RWPE2 (cell line): ENCODE measurements around the gene HOXA4.

ENCODE experiments used
- ATAC-seq: fragments of 200-7000 bp; cut with Tn5 transposase; 3 replicates; pipeline ENCODE4 v1.9.1; 2021; ENCODE audit warnings: low read depth
- DNase-seq: peaks from one replicate; pipeline ENCODE4 v3.0.0-alpha.2; 2020; ENCODE audit warnings: low spot score
- H3K27ac ChIP-seq: fragments of 450-650 bp; 2 replicates; pipeline ENCODE4 v1.5.1; 2017; ENCODE audit warnings: mild to moderate bottlenecking; ENCODE audit not compliant: poor library complexity, severe bottlenecking
- H3K27me3 ChIP-seq: fragments of 250-450 bp; sonication (Bioruptor Pico); 2 replicates; pipeline ENCODE4 v1.5.1; 2021; ENCODE audit warnings: mild to moderate bottlenecking, moderate library complexity; ENCODE audit not compliant: insufficient read depth, poor library complexity, severe bottlenecking
- H3K36me3 ChIP-seq: fragments of 250-450 bp; sonication (Bioruptor Pico); 2 replicates; pipeline ENCODE4 v1.5.1; 2020; ENCODE audit warnings: low read depth, mild to moderate bottlenecking, moderate library complexity
- H3K4me1 ChIP-seq: fragments of 250-450 bp; sonication (Bioruptor Pico); 2 replicates; pipeline ENCODE4 v1.5.1; 2021; ENCODE audit warnings: mild to moderate bottlenecking, moderate library complexity; ENCODE audit not compliant: insufficient read depth, poor library complexity, severe bottlenecking
- H3K4me3 ChIP-seq: fragments of 250-450 bp; sonication (Bioruptor Pico); 2 replicates; pipeline ENCODE4 v1.5.1; 2021; ENCODE audit warnings: mild to moderate bottlenecking, moderate library complexity; ENCODE audit not compliant: severe bottlenecking
- H3K9me3 ChIP-seq: fragments of 250-450 bp; sonication (Bioruptor Pico); 2 replicates; pipeline ENCODE4 v1.5.1; 2021; ENCODE audit warnings: mild to moderate bottlenecking, moderate library complexity; ENCODE audit not compliant: severe bottlenecking
- TF ChIP-seq, protein P1 (sequence below): fragments of 450-650 bp; IDR thresholded peaks from one replicate; pipeline ENCODE4 v1.5.1; 2017; ENCODE audit warnings: mild to moderate bottlenecking, moderate library complexity; ENCODE audit not compliant: poor library complexity, severe bottlenecking

HOXA4 gene

DNA sequence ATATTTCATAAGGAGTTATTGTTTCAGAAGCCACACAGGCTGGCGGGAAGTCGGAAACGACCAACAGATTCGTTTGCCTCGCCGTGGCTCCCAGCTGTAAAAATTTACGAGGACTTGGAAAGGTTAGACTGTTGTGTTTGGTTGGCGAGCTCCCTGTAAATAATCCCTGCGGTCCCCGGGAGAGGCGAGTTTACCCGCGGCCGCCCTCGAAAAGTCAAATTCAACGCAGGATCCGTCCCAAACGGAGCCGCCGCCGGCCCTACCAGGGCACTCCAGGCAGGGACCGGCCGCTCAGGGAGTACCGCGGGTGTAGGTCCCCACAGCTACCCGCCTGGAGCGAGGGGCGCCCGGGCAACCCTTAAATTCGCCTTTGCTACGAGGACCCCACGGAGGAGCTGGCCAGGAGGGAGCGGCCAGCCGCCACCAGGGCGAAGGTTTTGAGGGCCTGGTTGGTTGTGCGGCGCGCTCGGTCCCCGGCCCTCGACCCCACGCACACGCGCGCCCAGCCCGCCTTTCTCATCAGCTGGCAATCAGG is 35.5 kb upstream of the HOXA4 start:
- Histone ChIP-seq H3K4me1 (peaks cover 5% of the 10 kb centered on the region), H3K4me3 (peak overlapping the region; percentile 54), H3K9me3 (no peaks in the 10 kb centered on the region), H3K27me3 (no peaks in the 10 kb centered on the region), H3K36me3 (peaks cover 25% of the 10 kb centered on the region), H3K27ac (peak overlapping the region; percentile 93)
- ATAC-seq (no peak), DNase-seq (no peak)
- TF ChIP-seq, protein P1, sequence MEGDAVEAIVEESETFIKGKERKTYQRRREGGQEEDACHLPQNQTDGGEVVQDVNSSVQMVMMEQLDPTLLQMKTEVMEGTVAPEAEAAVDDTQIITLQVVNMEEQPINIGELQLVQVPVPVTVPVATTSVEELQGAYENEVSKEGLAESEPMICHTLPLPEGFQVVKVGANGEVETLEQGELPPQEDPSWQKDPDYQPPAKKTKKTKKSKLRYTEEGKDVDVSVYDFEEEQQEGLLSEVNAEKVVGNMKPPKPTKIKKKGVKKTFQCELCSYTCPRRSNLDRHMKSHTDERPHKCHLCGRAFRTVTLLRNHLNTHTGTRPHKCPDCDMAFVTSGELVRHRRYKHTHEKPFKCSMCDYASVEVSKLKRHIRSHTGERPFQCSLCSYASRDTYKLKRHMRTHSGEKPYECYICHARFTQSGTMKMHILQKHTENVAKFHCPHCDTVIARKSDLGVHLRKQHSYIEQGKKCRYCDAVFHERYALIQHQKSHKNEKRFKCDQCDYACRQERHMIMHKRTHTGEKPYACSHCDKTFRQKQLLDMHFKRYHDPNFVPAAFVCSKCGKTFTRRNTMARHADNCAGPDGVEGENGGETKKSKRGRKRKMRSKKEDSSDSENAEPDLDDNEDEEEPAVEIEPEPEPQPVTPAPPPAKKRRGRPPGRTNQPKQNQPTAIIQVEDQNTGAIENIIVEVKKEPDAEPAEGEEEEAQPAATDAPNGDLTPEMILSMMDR, result no peak

DNA sequence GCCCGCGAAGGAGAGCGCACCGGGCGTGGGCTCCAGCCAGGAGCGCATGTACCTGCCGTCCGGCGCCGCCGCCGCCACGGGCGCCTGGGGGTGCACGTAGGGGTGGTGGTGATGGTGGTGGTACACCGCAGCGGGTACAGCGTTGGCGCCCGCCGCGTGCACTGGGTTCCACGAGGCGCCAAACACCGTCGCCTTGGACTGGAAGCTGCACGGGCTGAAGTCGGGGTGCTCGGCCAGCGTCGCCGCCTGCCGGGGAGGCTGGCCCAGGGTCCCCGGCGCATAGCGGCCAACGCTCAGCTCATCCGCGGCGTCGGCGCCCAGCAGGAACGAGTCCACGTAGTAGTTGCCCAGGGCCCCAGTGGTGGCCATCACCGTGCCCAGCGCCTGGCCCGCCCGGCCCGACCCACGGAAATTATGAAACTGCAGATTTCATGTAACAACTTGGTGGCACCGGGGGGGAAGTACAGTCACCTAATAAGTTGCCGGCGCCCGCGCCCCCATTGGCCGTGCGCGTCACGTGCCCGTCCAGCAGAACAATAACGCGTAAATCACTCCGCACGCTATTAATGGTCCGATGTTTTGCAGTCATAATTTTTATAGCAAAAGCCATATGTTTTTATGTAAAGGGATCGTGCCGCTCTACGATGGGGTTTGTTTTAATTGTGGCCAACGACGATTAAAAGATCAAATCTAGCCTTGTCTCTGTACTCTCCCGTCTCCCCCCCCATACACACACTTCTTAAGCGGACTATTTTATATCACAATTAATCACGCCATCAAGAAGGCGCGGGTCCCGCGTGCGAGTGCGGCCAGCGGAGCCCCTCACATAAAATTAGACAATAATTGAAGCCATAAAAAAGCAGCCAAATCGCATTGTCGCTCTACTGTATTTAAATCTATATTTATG is 34.8 kb upstream of the HOXA4 start, which contains the start of gene HOXA9:
Gene HOXA9, minus strand, starts transcription at position 449 of the 907 bp plus-strand sequence. Its CDS starts 80 bp downstream, at position 369.
- peaks cover 18% of the 10 kb centered on the region for H3K36me3 ChIP-seq
- peak within 1 kb of the TSS; percentile 54 for H3K4me3 ChIP-seq
- TF ChIP-seq, protein P1, result no peak
- no peaks in the 10 kb centered on the region for H3K9me3 ChIP-seq
- ATAC-seq (peak; percentile 1; the same call in 1 of the 3 replicates), DNase-seq (peak; percentile 93)
- H3K4me1 ChIP-seq, result peaks cover 5% of the 10 kb centered on the region
- no peaks in the 10 kb centered on the region for H3K27me3 ChIP-seq
- peak within 1 kb of the TSS; percentile 93 for H3K27ac ChIP-seq

DNA sequence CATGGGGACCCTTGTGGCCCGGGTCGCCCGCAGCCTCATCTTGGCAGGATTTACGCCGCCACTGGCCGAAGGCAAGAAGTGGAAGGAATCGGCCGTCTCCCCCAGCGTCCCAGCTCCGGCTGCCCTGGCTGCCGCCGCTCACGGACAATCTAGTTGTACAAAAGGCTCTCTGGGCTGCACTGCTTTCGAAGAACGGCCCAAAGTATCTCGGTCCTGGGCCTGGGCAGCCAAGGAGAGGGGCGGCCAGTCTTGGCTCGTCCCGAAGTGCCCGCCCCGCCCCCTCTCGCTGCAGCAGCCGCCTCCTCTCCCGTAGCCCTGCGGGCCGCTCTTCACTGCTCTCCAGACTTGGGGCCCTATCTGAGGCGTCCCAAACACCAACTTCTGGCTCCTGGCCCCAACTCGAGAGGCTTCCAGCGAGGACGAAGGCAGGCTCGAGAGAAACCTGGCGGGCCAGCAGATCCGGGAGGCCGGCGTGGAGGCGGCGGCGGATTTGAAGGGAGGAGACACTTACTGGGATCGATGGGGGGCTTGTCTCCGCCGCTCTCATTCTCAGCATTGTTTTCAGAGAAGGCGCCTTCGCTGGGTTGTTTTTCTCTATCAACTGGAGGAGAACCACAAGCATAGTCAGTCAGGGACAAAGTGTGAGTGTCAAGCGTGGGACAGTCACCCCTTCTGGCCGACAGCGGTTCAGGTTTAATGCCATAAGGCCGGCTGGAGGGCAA is 34.0 kb upstream of the HOXA4 start:
- DNase-seq, result no peak
- Histone ChIP-seq H3K27ac (peak overlapping the region; percentile 93), H3K9me3 (no peaks in the 10 kb centered on the region), H3K4me1 (peaks cover 9% of the 10 kb centered on the region), H3K4me3 (peak overlapping the region; percentile 54), H3K27me3 (no peaks in the 10 kb centered on the region), H3K36me3 (peaks cover 18% of the 10 kb centered on the region)
- TF ChIP-seq, protein P1, result no peak
- ATAC-seq, result no peak

DNA sequence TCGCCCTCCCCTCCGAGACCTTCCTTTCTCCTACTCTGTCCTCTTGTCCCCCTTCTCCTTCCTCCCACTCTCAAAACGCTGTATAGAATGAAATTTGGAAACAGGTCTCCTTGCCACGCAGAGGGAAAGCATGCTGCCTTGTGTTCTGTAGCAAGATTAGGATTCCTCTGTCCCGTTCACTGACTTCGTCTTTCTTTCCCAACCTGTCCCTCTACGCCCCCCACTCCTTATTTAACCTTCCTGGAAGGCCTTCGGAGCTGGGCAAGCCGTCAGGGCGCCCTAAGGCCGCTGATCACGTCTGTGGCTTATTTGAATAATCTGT is 33.4 kb upstream of the HOXA4 start:
- H3K27ac ChIP-seq, result peak overlapping the region; percentile 93
- DNase-seq, result no peak
- peaks cover 18% of the 10 kb centered on the region for H3K36me3 ChIP-seq
- peaks cover 9% of the 10 kb centered on the region for H3K4me1 ChIP-seq
- H3K9me3 ChIP-seq, result no peaks in the 10 kb centered on the region
- peak overlapping the region; percentile 54 for H3K4me3 ChIP-seq
- H3K27me3 ChIP-seq, result no peaks in the 10 kb centered on the region
- ATAC-seq, result no peak
- TF ChIP-seq, protein P1, result no peak
